Keratinocyte (primary cell): Measurements from ENCODE around the gene NAP1L4. TPM values are rescaled to one million over a fixed set of nuclear protein-coding genes. Genes with fewer than 3 reads are reported as not detected.

ENCODE experiments used
- DNase-seq: peaks from one replicate; pipeline ENCODE4 v3.0.0-alpha.2; 2011; ENCODE audit warnings: low read depth, missing footprints, low spot score
- FAIRE-seq: peaks from 2 replicates; lab custom pipeline; 2011; peaks lifted over from hg19 to GRCh38; lab: Jason Lieb, UNC
- H2AFZ ChIP-seq: 2 replicates; pipeline ENCODE4 v1.6.0; 2012; ENCODE audit warnings: low read length, control low read depth, inconsistent platforms; ENCODE audit not compliant: control insufficient read depth
- H3K27ac ChIP-seq: 2 replicates; pipeline ENCODE4 v1.5.1; 2011; ENCODE audit warnings: low read length; ENCODE audit not compliant: control insufficient read depth, insufficient read depth
- H3K27me3 ChIP-seq: 3 replicates; pipeline ENCODE4 v1.6.0; 2011; ENCODE audit warnings: low read length; ENCODE audit not compliant: control insufficient read depth, insufficient read depth; ENCODE audit errors: extremely low read depth
- H3K36me3 ChIP-seq, 2 experiments: 2 replicates in 1 of 2; 3 replicates in 1 of 2; pipeline ENCODE4 v1.5.1; 2011; ENCODE audit warnings: low read length in 2 of 2, mild to moderate bottlenecking in 1 of 2; ENCODE audit not compliant: control insufficient read depth in 2 of 2, insufficient read depth in 2 of 2; ENCODE audit errors: extremely low read depth in 1 of 2
- H3K4me1 ChIP-seq: 3 replicates; pipeline ENCODE4 v1.5.1; 2011; ENCODE audit warnings: low read length; ENCODE audit not compliant: control insufficient read depth, insufficient read depth; ENCODE audit errors: extremely low read depth
- H3K4me2 ChIP-seq: 3 replicates; pipeline ENCODE4 v1.6.0; 2011; ENCODE audit warnings: low read depth, low read length; ENCODE audit not compliant: control insufficient read depth, insufficient read depth; ENCODE audit errors: extremely low read depth
- H3K4me3 ChIP-seq, 3 experiments: fragments of 200-600 bp in 1 of 3; sonication (generic) in 1 of 3; 2 replicates in 2 of 3; 3 replicates in 1 of 3; pipeline ENCODE4 v1.5.1; 2011 to 2016; ENCODE audit warnings: low read length in 3 of 3, mild to moderate bottlenecking in 3 of 3, control low read depth in 2 of 3, inconsistent platforms in 1 of 3, low read depth in 1 of 3, mixed read lengths in 1 of 3, mixed run types in 1 of 3, moderate library complexity in 1 of 3; ENCODE audit not compliant: control insufficient read depth in 2 of 3, insufficient read depth in 2 of 3; ENCODE audit errors: extremely low read depth in 1 of 3
- H3K79me2 ChIP-seq: 2 replicates; pipeline ENCODE4 v1.6.0; 2012; ENCODE audit warnings: low read length; ENCODE audit not compliant: control insufficient read depth, insufficient read depth
- H3K9ac ChIP-seq: 3 replicates; pipeline ENCODE4 v1.6.0; 2011; ENCODE audit warnings: low read length; ENCODE audit not compliant: control insufficient read depth, insufficient read depth; ENCODE audit errors: extremely low read depth
- H3K9me1 ChIP-seq: 3 replicates; pipeline ENCODE4 v1.6.0; 2011; ENCODE audit warnings: low read length; ENCODE audit not compliant: control insufficient read depth, insufficient read depth; ENCODE audit errors: extremely low read depth
- H3K9me3 ChIP-seq: 2 replicates; pipeline ENCODE4 v1.5.1; 2012; ENCODE audit warnings: low read depth, low read length; ENCODE audit not compliant: control insufficient read depth
- H4K20me1 ChIP-seq: 3 replicates; pipeline ENCODE4 v1.6.0; 2011; ENCODE audit warnings: low read length; ENCODE audit not compliant: control insufficient read depth, insufficient read depth; ENCODE audit errors: extremely low read depth
- CTCF ChIP-seq, 3 experiments: IDR thresholded peaks in 1 of 3; conservative IDR thresholded peaks in 1 of 3; optimal IDR thresholded peaks in 1 of 3; 2 replicates in 2 of 3; 3 replicates in 1 of 3; pipeline versions ENCODE3 to v1.5.1; 2011; ENCODE audit warnings: low read length in 3 of 3, mild to moderate bottlenecking in 3 of 3, moderate library complexity in 2 of 3, control low read depth in 1 of 3, inconsistent platforms in 1 of 3; ENCODE audit not compliant: insufficient read depth in 2 of 3; ENCODE audit errors: extremely low read depth in 1 of 3
- EZH2 ChIP-seq: IDR thresholded peaks from one replicate; pipeline ENCODE4 v1.6.1; 2012; ENCODE audit warnings: inconsistent platforms, mild to moderate bottlenecking, low read length, moderate library complexity
- dilution Hi-C: fragments of 300-500 bp; cut with MboI; formaldehyde crosslinking; loops from one replicate; pipeline ENCODE4 v1.7.0; 2020; ENCODE audit warnings: low sequenced_read_pairs; ENCODE audit not compliant: extremely low pct_ligation_motif_present
- polyA minus RNA-seq, 3 experiments: library from RNA; depleted of rRNA, polyadenylated mRNA; stranded (reverse); fragments of >200 nt; gene quantifications; 1 replicate in 1 of 3; 2 replicates in 1 of 3; 3 replicates in 1 of 3; pipeline ENCODE4 v1.2.3, GENCODE V29; 2011
- polyA plus RNA-seq, 5 experiments: library from polyadenylated mRNA; depleted of rRNA in 3 of 5; stranded (reverse) in 3 of 5; stranded (forward) in 1 of 5; unstranded in 1 of 5; fragments of >200 nt; gene quantifications; 1 replicate in 1 of 5; 2 replicates in 3 of 5; 3 replicates in 1 of 5; pipeline versions ENCODE4 v1.2.1 to v1.2.3, GENCODE V29; 2011 to 2012; ENCODE audit warnings: missing spikeins in 2 of 5, low read depth in 1 of 5, low replicate concordance in 1 of 5

Gene NAP1L4, protein sequence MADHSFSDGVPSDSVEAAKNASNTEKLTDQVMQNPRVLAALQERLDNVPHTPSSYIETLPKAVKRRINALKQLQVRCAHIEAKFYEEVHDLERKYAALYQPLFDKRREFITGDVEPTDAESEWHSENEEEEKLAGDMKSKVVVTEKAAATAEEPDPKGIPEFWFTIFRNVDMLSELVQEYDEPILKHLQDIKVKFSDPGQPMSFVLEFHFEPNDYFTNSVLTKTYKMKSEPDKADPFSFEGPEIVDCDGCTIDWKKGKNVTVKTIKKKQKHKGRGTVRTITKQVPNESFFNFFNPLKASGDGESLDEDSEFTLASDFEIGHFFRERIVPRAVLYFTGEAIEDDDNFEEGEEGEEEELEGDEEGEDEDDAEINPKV
- polyA plus RNA-seq = 92.2 to 136 TPM (median 108 TPM) in 3 replicates
- 384 TPM for polyA plus RNA-seq (2011; ENCODE audit: low read depth)
- polyA plus RNA-seq (2011; cell fraction: cytosol; rRNA removed) = 104 and 177 TPM in 2 replicates
- polyA plus RNA-seq (2011; cell fraction: nucleus; rRNA removed) = 146 and 160 TPM in 2 replicates
- polyA plus RNA-seq (2012; ENCODE audit: low replicate concordance) = 80.7 and 121 TPM in 2 replicates
- polyA minus RNA-seq = 56.5 to 117 TPM (median 69.2 TPM) in 3 replicates
- polyA minus RNA-seq (2011; cell fraction: cytosol; rRNA and poly(A)+ RNA removed) = 68.1 TPM
- 46.6 and 92.2 TPM in 2 replicates for polyA minus RNA-seq (2011; cell fraction: nucleus; rRNA and poly(A)+ RNA removed)

DNA sequence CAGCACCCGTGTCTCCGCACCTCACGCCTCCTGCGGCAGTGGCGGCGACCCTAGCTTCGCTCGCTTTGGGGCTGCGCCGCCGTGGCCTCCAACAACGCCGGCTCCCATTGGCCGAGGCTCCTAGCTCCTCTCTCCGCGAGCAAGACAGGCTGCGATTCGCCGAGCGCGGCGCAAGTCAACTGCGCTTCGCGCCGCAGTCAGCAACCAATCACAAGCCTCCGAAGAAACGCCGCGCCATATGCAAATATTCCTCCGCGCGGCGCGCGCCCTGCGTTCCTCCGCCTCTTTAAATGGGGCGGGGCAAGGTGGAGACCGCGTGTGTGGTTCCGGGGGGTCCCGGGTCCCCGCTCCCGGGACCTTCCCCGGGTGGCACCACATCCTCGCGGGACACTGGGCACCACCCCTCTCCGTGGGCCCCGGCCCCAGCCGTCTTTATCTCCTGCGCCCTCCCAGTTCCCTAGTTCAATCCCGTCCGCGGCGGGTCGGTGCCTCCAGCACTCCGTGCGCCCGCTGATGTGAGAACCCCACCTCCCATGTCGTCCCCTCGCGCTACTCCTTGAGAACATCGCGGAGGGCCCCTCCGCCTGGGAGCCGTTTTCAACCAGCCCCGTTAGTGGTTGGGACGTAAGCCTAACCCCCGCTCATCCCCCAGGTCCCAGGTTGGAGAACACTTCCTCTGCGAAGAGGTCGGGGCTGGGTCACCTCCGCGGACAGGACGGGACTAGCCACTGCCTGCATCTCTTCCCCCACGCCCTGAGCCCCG lies at the start of gene NAP1L4:
Gene NAP1L4, minus strand, starts transcription at position 96 of the 763 bp plus-strand sequence. CDS start 13,109 bp downstream, outside the sequence.
- no peaks in the 10 kb centered on the region for H3K36me3 ChIP-seq
- peak within 1 kb of the TSS; percentile 87 for H3K27ac ChIP-seq
- H4K20me1 ChIP-seq = peaks cover 12% of the 10 kb centered on the region
- FAIRE-seq (peak; percentile 51), DNase-seq (peak; percentile 83)
- peak within 1 kb of the TSS; percentile 95 for H2AFZ ChIP-seq
- dilution Hi-C loops = no loop called here
- peak within 1 kb of the TSS; percentile 96 for H3K4me2 ChIP-seq
- TF ChIP-seq CTCF (optimal IDR thresholded peaks at IDR 0.05 in 1 of 3, IDR thresholded peaks at IDR 0.05 in 1 of 3, conservative IDR thresholded peaks at IDR 0.05 in 1 of 3; ENCODE audit: extremely low read depth in 1 of 3, insufficient read depth in 2 of 3, low read length in 3 of 3) (no peak), EZH2 (no peak)
- peak within 1 kb of the TSS; percentile 59 to 93 (median 86) for H3K4me3 ChIP-seq
- H3K9ac ChIP-seq = peak within 1 kb of the TSS; percentile 88
- H3K79me2 ChIP-seq = peaks cover 44% of the 10 kb centered on the region
- H3K4me1 ChIP-seq = peaks cover 27% of the 10 kb centered on the region
- no peaks in the 10 kb centered on the region for H3K9me1 ChIP-seq
- H3K9me3 ChIP-seq = no peaks in the 10 kb centered on the region
- no peaks in the 10 kb centered on the region for H3K27me3 ChIP-seq

GRCh38 chr11:3040881-3041280 lies 48.8 kb upstream of the NAP1L4 start:
- FAIRE-seq = no peak
- dilution Hi-C loops = no loop called here
- no peaks in the 10 kb centered on the region for H3K27me3 ChIP-seq
- H2AFZ ChIP-seq = no peak overlapping the region
- H3K4me2 ChIP-seq = no peak overlapping the region
- H3K4me3 ChIP-seq = no peak overlapping the region
- H3K79me2 ChIP-seq = peaks cover 34% of the 10 kb centered on the region
- peaks cover 32 to 72% of the 10 kb centered on the region in 2 experiments for H3K36me3 ChIP-seq
- peaks cover 19% of the 10 kb centered on the region for H3K4me1 ChIP-seq
- peaks cover 43% of the 10 kb centered on the region for H4K20me1 ChIP-seq
- no peak overlapping the region for H3K9ac ChIP-seq
- TF ChIP-seq CTCF (optimal IDR thresholded peaks at IDR 0.05 in 1 of 3, IDR thresholded peaks at IDR 0.05 in 1 of 3, conservative IDR thresholded peaks at IDR 0.05 in 1 of 3; ENCODE audit: extremely low read depth in 1 of 3, insufficient read depth in 2 of 3, low read length in 3 of 3) (no peak), EZH2 (no peak)
- no peak overlapping the region for H3K27ac ChIP-seq
- no peaks in the 10 kb centered on the region for H3K9me3 ChIP-seq
- peaks cover 8% of the 10 kb centered on the region for H3K9me1 ChIP-seq
- DNase-seq = no peak
